ENCODE data around the gene LDLRAD3. TPM values are rescaled to one million over a fixed set of nuclear protein-coding genes. Genes with fewer than 3 reads are reported as not detected.

LDLRAD3 gene
- total RNA-seq, 1 donor, result 10.5 TPM

DNA sequence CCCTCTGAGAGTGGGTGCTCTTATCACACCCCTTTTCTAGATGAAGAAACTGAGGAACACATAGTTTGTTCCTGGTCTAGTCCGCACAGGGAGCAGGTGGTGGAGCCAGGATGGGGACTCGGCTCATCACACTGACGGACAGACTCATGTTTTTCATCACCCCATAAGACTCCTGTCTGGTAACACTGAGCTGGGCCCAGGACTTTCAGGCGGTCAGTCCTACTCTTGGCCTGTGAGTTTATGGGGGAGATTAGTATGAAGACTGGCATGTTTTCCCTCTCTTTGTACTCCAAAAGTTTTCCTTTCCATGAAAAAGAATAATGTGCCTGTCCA is 160.8 kb downstream of the LDLRAD3 start:
- no peaks in the 10 kb centered on the region for H3K36me3 ChIP-seq (ENCODE audit: insufficient read depth, low read length)
- no peaks in the 10 kb centered on the region for H3K79me2 ChIP-seq (ENCODE audit: insufficient read depth, low read length)
- H2AFZ ChIP-seq (ENCODE audit: low read length), result no peak overlapping the region
- H3K27ac ChIP-seq (ENCODE audit: low read depth, low read length), result no peak overlapping the region
- H3K4me3 ChIP-seq (ENCODE audit: insufficient read depth, low read length), result no peak overlapping the region
- no peak for DNase-seq (ENCODE audit: insufficient read length, low spot score, missing footprints)
- no peak overlapping the region for H3K4me2 ChIP-seq (ENCODE audit: insufficient read depth, low read length)
- H3K4me1 ChIP-seq (ENCODE audit: insufficient read depth, low read length), result no peaks in the 10 kb centered on the region
- H4K20me1 ChIP-seq (ENCODE audit: insufficient read depth, low read length), result no peaks in the 10 kb centered on the region
- no peaks in the 10 kb centered on the region for H3K27me3 ChIP-seq (ENCODE audit: insufficient read depth, low read length)
- TF ChIP-seq, protein P1, sequence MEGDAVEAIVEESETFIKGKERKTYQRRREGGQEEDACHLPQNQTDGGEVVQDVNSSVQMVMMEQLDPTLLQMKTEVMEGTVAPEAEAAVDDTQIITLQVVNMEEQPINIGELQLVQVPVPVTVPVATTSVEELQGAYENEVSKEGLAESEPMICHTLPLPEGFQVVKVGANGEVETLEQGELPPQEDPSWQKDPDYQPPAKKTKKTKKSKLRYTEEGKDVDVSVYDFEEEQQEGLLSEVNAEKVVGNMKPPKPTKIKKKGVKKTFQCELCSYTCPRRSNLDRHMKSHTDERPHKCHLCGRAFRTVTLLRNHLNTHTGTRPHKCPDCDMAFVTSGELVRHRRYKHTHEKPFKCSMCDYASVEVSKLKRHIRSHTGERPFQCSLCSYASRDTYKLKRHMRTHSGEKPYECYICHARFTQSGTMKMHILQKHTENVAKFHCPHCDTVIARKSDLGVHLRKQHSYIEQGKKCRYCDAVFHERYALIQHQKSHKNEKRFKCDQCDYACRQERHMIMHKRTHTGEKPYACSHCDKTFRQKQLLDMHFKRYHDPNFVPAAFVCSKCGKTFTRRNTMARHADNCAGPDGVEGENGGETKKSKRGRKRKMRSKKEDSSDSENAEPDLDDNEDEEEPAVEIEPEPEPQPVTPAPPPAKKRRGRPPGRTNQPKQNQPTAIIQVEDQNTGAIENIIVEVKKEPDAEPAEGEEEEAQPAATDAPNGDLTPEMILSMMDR (IDR thresholded peaks at IDR 0.05; ENCODE audit: extremely low read depth, low read depth, low read length), result no peak
- H3K9me3 ChIP-seq (ENCODE audit: low read depth, low read length), result no peaks in the 10 kb centered on the region

- H3K79me2 ChIP-seq (ENCODE audit: insufficient read depth, low read length), result no peaks in the 10 kb centered on the region
- H3K36me3 ChIP-seq (ENCODE audit: insufficient read depth, low read length), result no peaks in the 10 kb centered on the region
- H3K9me3 ChIP-seq (ENCODE audit: low read depth, low read length), result no peaks in the 10 kb centered on the region
Observed at GRCh38 chr11:36105743-36106581, 162.1 kb downstream of the LDLRAD3 start.

GRCh38 chr11:36107547-36107946 is 163.7 kb downstream of the LDLRAD3 start:
- Histone ChIP-seq H3K27me3 (ENCODE audit: insufficient read depth, low read length) (no peaks in the 10 kb centered on the region), H2AFZ (ENCODE audit: low read length) (no peak overlapping the region), H3K9me3 (ENCODE audit: low read depth, low read length) (no peaks in the 10 kb centered on the region), H4K20me1 (ENCODE audit: insufficient read depth, low read length) (no peaks in the 10 kb centered on the region), H3K4me3 (ENCODE audit: insufficient read depth, low read length) (no peak overlapping the region), H3K4me2 (ENCODE audit: insufficient read depth, low read length) (no peak overlapping the region), H3K27ac (ENCODE audit: low read depth, low read length) (no peak overlapping the region), H3K36me3 (ENCODE audit: insufficient read depth, low read length) (no peaks in the 10 kb centered on the region), H3K79me2 (ENCODE audit: insufficient read depth, low read length) (no peaks in the 10 kb centered on the region), H3K4me1 (ENCODE audit: insufficient read depth, low read length) (no peaks in the 10 kb centered on the region)
- DNase-seq (ENCODE audit: insufficient read length, low spot score, missing footprints), result no peak
- TF ChIP-seq, protein P1 (IDR thresholded peaks at IDR 0.05; ENCODE audit: extremely low read depth, low read depth, low read length), result no peak

More at GRCh38 chr11:36105743-36106581, 162.1 kb downstream of the LDLRAD3 start:
- TF ChIP-seq, protein P1 (IDR thresholded peaks at IDR 0.05; ENCODE audit: extremely low read depth, low read depth, low read length), result no peak
- Histone ChIP-seq H3K4me3 (ENCODE audit: insufficient read depth, low read length) (no peak overlapping the region), H3K4me1 (ENCODE audit: insufficient read depth, low read length) (no peaks in the 10 kb centered on the region), H2AFZ (ENCODE audit: low read length) (no peak overlapping the region), H3K27me3 (ENCODE audit: insufficient read depth, low read length) (no peaks in the 10 kb centered on the region), H3K4me2 (ENCODE audit: insufficient read depth, low read length) (no peak overlapping the region), H3K27ac (ENCODE audit: low read depth, low read length) (no peak overlapping the region), H4K20me1 (ENCODE audit: insufficient read depth, low read length) (no peaks in the 10 kb centered on the region)
- DNase-seq (ENCODE audit: insufficient read length, low spot score, missing footprints), result no peak

- Histone ChIP-seq H3K27me3 (ENCODE audit: insufficient read depth, low read length) (no peaks in the 10 kb centered on the region), H3K36me3 (ENCODE audit: insufficient read depth, low read length) (no peaks in the 10 kb centered on the region), H3K4me3 (ENCODE audit: insufficient read depth, low read length) (no peak overlapping the region), H3K9me3 (ENCODE audit: low read depth, low read length) (no peaks in the 10 kb centered on the region), H3K4me1 (ENCODE audit: insufficient read depth, low read length) (no peaks in the 10 kb centered on the region), H3K79me2 (ENCODE audit: insufficient read depth, low read length) (no peaks in the 10 kb centered on the region), H3K4me2 (ENCODE audit: insufficient read depth, low read length) (no peak overlapping the region), H4K20me1 (ENCODE audit: insufficient read depth, low read length) (no peaks in the 10 kb centered on the region), H3K27ac (ENCODE audit: low read depth, low read length) (no peak overlapping the region), H2AFZ (ENCODE audit: low read length) (no peak overlapping the region)
- TF ChIP-seq, protein P1 (IDR thresholded peaks at IDR 0.05; ENCODE audit: extremely low read depth, low read depth, low read length), result no peak
- no peak for DNase-seq (ENCODE audit: insufficient read length, low spot score, missing footprints)
Observed at GRCh38 chr11:36108881-36109589, 165.2 kb downstream of the LDLRAD3 start.

Data from osteoblast (primary cell).